ENCODE measurements around the gene LENG8. TPM values are rescaled to one million over a fixed set of nuclear protein-coding genes. Genes with fewer than 3 reads are reported as not detected.
"Not testable (repeated sequence)": the region's sequence is repeated elsewhere in the genome, so short reads cannot be mapped to it uniquely, and the experiment has no call there.

Gene LENG8
- total and polyA plus RNA-seq, 2 of the 4 experiments (the other 2 are of a cell fraction) = 21.1 to 93.9 TPM

- DNase-seq (no peak), ATAC-seq (ENCODE audit: low read depth) (no peak)
- H2BK15ac ChIP-seq (ENCODE audit: low read depth, low read length) = no peak overlapping the region
- H3K9ac ChIP-seq (ENCODE audit: low read depth, low read length) = no peak overlapping the region
- H3K4me2 ChIP-seq (ENCODE audit: low read depth, low read length) = no peak overlapping the region
- no peak overlapping the region for H2BK5ac ChIP-seq (ENCODE audit: low read depth, low read length, poor library complexity, severe bottlenecking)
- no peaks in the 10 kb centered on the region for H4K20me1 ChIP-seq (ENCODE audit: insufficient read depth, low read length)
- H2AK9ac ChIP-seq (replicated peaks; ENCODE audit: low read depth, low read length, poor library complexity) = no peak overlapping the region
- no peak for TF ChIP-seq RAD21 (IDR thresholded peaks at IDR 0.05; ENCODE audit: low read length)
- no peak for TF ChIP-seq BHLHE40 (IDR thresholded peaks at IDR 0.05; ENCODE audit: low read depth, low read length)
- TF ChIP-seq RFX5 (IDR thresholded peaks at IDR 0.05; ENCODE audit: low read depth, low read length) = no peak
- TF ChIP-seq FOS (IDR thresholded peaks at IDR 0.05; ENCODE audit: low read depth, low read length) = no peak
- intact Hi-C loops (cut with micrococcal nuclease) = no loop called here
- 78% methylated on average over 2 of the region's 10 CpGs; no CpG with 5 or more reads in 1 of the 2 experiments for WGBS, 2 experiments (ENCODE audit: extremely low coverage in 2 of 2, insufficient read length in 1 of 2)
- no peaks in the 10 kb centered on the region for H3K36me3 ChIP-seq (ENCODE audit: control insufficient read depth, insufficient read depth, low read length)
- no peaks in the 10 kb centered on the region for H3K9me3 ChIP-seq (ENCODE audit: control insufficient read depth, insufficient read depth, low read length)
- no peak overlapping the region for H4K5ac ChIP-seq (ENCODE audit: low read depth, low read length)
- BruUV-seq (replicated peaks) = no TSS peak
- H3K4me3 ChIP-seq (ENCODE audit: insufficient read depth, low read depth, low read length) = no peak overlapping the region
- H3K27me3 ChIP-seq (ENCODE audit: control insufficient read depth, insufficient read depth, low read length) = no peaks in the 10 kb centered on the region
- no peak overlapping the region for H3K56ac ChIP-seq (ENCODE audit: extremely low read depth, insufficient read depth, low read length)
- no peak overlapping the region for H3K14ac ChIP-seq (replicated peaks; ENCODE audit: low read depth, low read length)
- H4K8ac ChIP-seq (ENCODE audit: low read depth in 2 of 2, low read length in 2 of 2) = no peak overlapping the region
- ChIA-PET CTCF (no interaction called here), POLR2A (ENCODE audit: unreplicated experiment) (no interaction called here)
- no peak overlapping the region for H3K4ac ChIP-seq (ENCODE audit: low read depth, low read length)
- no peak overlapping the region for H4K91ac ChIP-seq (ENCODE audit: insufficient read depth, low read depth, low read length)
- no peak overlapping the region for H2BK20ac ChIP-seq (ENCODE audit: low read depth, low read length)
- in situ Hi-C loops (cut with MboI; ENCODE audit: low sequenced_read_pairs) = no loop called here
- no peak overlapping the region for H2BK120ac ChIP-seq (ENCODE audit: low read depth, low read length)
- no peak overlapping the region for H3K27ac ChIP-seq (ENCODE audit: insufficient read depth, low read length)
- H3K18ac ChIP-seq (ENCODE audit: low read depth, low read length) = no peak overlapping the region
- dilution Hi-C loops (cut with HindIII; ENCODE audit: low sequenced_read_pairs, unreplicated experiment) = no loop called here
- no peak overlapping the region for H3K23ac ChIP-seq (ENCODE audit: low read depth, low read length)
- no peak overlapping the region for H2AFZ ChIP-seq (replicated peaks; ENCODE audit: low read length, poor library complexity)
- no peak overlapping the region for H2AK5ac ChIP-seq (ENCODE audit: low read depth, low read length)
- H3K4me1 ChIP-seq (ENCODE audit: control insufficient read depth, insufficient read depth, low read length) = no peaks in the 10 kb centered on the region
- no peaks in the 10 kb centered on the region for H3K79me1 ChIP-seq (ENCODE audit: low read depth in 1 of 2, low read length in 2 of 2)
- no peaks in the 10 kb centered on the region; the same call in 1 of the 2 replicates for H3K9me1 ChIP-seq (ENCODE audit: insufficient read depth, low read length)
Measured at GRCh38 chr19:54493967-54494585, 45.1 kb downstream of the LENG8 start.

GRCh38 chr19:54495284-54495683, 46.3 kb downstream of the LENG8 start:
- H3K4me1 ChIP-seq (ENCODE audit: control insufficient read depth, insufficient read depth, low read length); H2BK20ac ChIP-seq (ENCODE audit: low read depth, low read length); H2BK5ac ChIP-seq (ENCODE audit: low read depth, low read length, poor library complexity, severe bottlenecking); H3K4me3 ChIP-seq (ENCODE audit: insufficient read depth, low read depth, low read length); POLR2A ChIA-PET (ENCODE audit: unreplicated experiment); H2BK15ac ChIP-seq (ENCODE audit: low read depth, low read length); H3K9ac ChIP-seq (ENCODE audit: low read depth, low read length); H3K56ac ChIP-seq (ENCODE audit: extremely low read depth, insufficient read depth, low read length); dilution Hi-C loops (cut with HindIII; ENCODE audit: low sequenced_read_pairs, unreplicated experiment); DNase-seq; H4K8ac ChIP-seq (ENCODE audit: low read depth in 2 of 2, low read length in 2 of 2); H3K14ac ChIP-seq (replicated peaks; ENCODE audit: low read depth, low read length); BruUV-seq (replicated peaks); H3K4me2 ChIP-seq (ENCODE audit: low read depth, low read length); H4K91ac ChIP-seq (ENCODE audit: insufficient read depth, low read depth, low read length); H3K27ac ChIP-seq (ENCODE audit: insufficient read depth, low read length); ATAC-seq (ENCODE audit: low read depth); H3K4ac ChIP-seq (ENCODE audit: low read depth, low read length); H2BK120ac ChIP-seq (ENCODE audit: low read depth, low read length); H3K18ac ChIP-seq (ENCODE audit: low read depth, low read length); H2AFZ ChIP-seq (replicated peaks; ENCODE audit: low read length, poor library complexity); H4K5ac ChIP-seq (ENCODE audit: low read depth, low read length); intact Hi-C loops (cut with micrococcal nuclease); H4K20me1 ChIP-seq (ENCODE audit: insufficient read depth, low read length); H2AK5ac ChIP-seq (ENCODE audit: low read depth, low read length); H3K79me1 ChIP-seq (ENCODE audit: low read depth in 1 of 2, low read length in 2 of 2); H2AK9ac ChIP-seq (replicated peaks; ENCODE audit: low read depth, low read length, poor library complexity); H3K27me3 ChIP-seq (ENCODE audit: control insufficient read depth, insufficient read depth, low read length); H3K9me1 ChIP-seq (ENCODE audit: insufficient read depth, low read length); in situ Hi-C loops (cut with MboI; ENCODE audit: low sequenced_read_pairs); H3K36me3 ChIP-seq (ENCODE audit: control insufficient read depth, insufficient read depth, low read length); H3K9me3 ChIP-seq (ENCODE audit: control insufficient read depth, insufficient read depth, low read length); H3K23ac ChIP-seq (ENCODE audit: low read depth, low read length): not testable (repeated sequence)
- 40% methylated on average over 1 of the region's 5 CpGs; no CpG with 5 or more reads in 1 of the 2 experiments for WGBS, 2 experiments (ENCODE audit: extremely low coverage in 2 of 2, insufficient read length in 1 of 2)
- CTCF ChIA-PET = interaction anchor here (0.6 kb wide), 2 partner anchors 13 to 384 kb away, joined by 3 read pairs; no protein-coding TSS in a partner anchor

Data from IMR-90 (cell line).